Stimulated activated CD8-positive, alpha-beta memory T cell treated with anti-CD3 and anti-CD28 coated beads, Interleukin-4, amount 100 ng/mL, for 48 hours (primary cell): ENCODE results near the gene HEG1.

ENCODE experiments used
- DNase-seq: peaks from one replicate; pipeline ENCODE4 v3.0.0-alpha.2; 2020

The HEG1 gene

GRCh38 chr3:125068265-125068664, 12.5 kb upstream of the HEG1 start:
- no peak for DNase-seq

GRCh38 chr3:125067225-125067624, 11.4 kb upstream of the HEG1 start:
- DNase-seq, result no peak

- no peak for DNase-seq
Observed at GRCh38 chr3:125062904-125063618, 7.3 kb upstream of the HEG1 start.

GRCh38 chr3:125061646-125062045, 5.8 kb upstream of the HEG1 start:
- no peak for DNase-seq

DNA sequence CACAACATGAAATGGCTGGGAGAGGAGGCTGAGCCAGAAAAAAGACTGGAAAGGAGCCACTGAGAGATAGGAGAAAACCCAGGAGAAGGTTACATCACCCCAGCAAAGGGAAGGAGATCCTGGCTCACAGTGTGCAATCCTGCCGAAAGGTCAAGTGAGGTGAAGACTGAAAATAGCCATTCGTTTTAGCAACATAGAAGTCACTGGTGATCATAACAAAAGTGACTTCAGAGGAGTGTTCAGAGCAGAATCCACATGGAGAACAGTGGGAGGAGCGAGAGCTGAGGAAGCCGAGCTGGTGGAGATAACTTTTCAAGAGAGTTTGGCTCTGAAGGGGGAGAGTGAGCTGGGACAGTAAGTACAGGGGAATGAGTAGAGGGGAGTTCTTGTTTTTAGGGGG, 5.4 kb upstream of the HEG1 start:
- DNase-seq, result no peak

DNA sequence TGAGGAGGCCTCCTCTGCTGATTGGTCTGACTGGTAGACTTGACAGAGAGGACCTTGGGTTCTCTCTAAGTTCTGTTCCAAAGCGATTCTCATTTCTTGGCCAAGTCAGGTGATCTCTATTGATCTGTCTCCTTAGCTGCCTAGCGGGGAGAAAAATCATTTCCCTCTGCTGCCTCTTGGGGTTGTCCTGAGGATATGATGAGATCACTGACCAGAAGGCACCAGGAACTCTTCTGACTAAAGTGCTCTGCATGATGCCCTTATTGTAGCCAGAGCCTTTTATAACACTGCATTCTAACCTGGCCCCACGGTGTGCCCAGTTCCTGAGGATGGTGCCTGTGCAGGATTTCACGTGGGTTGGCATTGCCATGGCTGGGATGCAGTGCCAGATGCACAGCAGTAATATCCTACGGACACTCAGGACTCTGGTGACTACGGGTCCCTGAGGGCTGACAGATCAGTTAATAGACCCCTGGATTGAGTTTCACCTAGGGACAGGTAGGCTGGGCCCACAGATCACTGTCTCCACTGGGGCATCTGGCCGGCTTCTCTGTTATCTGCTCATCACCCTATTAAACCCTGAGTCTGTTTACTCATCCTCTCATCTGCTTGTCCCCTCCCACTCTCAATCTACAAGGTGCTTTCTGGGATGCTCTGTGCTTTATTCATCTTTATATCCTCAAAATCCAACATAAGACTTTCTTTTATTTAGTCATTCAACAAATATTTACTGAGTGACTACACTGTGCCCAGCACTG, 3.9 kb upstream of the HEG1 start:
- no peak for DNase-seq

DNA sequence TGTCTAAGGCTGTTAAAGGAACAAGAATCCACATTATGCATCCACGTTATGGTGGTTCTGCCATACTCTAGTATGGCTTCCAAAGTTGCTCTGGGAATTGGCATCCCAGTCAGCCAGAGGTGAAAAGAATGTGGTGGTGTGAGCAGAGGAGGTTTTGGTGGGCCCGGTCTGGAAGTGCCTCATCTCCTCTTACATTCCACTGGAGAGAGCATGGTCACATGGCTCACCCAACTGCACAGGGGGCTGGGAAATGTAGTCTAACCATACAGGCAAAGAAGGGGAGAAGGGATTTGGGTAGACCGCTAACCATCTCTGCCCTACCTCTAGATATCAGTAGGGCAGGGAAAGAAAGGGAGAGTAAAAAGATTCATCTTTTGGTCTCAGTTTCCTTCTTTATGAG, 3.2 kb upstream of the HEG1 start:
- DNase-seq, result no peak

DNA sequence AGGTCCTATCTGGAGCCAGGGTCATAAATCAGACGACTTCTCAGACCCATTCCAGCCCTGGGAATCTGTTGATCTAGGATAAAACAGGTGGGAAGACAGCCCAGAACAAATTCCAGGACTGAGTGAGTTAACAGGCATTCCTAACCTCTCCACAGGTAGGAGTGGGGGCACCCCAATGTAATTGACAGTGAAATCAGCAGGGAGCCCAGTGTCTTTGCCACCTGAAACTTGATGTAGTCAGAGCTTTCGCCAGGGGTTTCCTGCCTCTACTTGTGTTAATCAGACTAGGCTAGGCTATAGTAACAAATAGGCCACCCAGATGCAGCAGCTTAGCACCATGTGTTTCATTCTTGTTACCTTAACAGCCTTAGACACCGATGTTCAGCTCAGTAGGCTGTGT, 2.7 kb upstream of the HEG1 start:
- no peak for DNase-seq

DNA sequence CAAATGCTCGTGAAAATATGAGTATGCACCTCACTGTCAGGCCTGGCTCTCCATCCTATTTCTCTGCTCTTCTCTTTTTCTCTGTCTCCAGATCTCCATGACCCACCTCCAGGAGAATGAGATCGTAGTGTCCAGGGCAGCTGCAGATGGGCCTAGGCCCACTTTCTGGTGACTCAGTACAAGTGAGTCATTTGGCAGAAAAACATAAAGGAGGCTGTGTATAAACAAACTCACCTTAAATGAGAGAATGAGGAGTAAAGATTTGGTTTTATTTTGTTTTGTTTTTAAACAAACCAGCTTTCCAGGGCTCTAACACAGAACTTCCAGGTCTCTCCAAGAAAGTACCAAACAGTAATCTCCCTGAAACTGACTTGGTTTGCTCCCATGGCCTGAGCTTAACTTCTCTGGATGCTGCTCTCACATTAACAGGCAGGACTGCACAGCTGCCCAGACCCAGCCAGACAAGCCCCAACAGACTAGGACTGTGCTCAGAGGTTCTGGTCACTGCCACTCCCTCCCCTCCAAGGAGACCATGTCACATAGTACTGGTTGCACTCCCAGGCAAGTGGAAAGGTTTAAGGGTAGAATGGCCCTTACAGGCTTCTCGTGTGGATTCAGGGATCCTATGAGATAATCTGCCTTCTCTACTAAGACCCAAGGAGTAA, 1.5 kb upstream of the HEG1 start:
- DNase-seq, result no peak

GRCh38 chr3:125055331-125055912, 375 bp downstream of the HEG1 start:
- peak; percentile 43 for DNase-seq

DNA sequence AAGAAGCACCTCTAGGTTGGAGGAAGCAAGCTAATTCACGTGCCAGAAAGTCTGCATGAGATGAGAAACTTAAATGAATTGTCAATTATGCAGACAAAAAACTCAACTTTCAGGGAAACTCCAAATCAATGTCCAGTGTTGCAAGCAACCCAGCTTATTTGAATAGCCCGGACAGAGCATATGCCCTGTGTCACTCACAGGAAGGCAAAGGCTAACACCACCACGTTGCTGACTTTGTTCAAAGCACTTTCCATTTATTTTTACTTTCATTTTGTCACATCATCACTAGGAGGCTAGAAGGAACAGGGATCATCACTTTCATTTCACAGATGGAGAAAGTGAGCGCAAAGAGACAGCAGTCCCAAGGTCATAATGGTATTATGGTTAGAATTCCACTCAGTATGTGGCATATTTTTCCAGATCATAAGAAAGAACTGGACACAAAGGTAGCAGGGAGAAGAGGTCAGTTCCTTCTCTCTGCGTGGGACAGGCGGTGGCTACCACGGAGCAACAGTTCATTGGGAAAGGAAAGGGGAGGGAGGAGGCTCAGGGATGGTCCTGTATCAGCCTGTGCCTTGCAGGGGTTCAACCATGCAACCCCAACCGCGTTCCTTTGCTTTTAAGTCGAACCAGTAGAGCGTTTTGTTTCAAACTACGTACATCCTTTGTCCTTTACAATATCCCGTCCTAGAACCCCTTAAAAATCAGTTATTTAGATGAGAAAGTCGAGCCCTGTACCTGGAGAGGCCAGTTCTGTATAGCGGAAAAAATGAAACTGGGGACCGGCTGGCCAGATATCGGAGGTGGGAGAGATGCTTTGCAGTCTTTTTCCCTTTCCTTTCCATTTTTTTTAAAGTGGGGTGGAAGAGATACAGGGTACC, 1.1 kb downstream of the HEG1 start:
- DNase-seq, result no peak

DNA sequence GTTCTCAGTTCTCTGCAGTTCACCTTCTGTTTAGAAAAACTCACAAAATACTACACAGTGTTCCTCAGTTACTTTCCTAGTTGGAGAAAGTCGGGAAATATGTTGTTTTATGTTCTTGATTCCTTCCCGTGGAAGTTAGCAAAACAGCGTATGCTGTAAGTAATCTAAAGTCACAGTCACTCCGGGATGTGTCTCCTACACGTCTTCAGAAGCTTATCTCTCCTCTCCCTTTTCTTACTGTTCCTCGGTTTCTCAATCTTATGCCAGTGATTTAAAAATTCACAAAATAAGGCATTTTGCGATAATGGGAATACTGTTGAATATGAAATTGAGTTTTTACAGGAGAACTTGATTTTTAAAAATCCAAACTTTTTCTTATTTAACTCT, 1.7 kb downstream of the HEG1 start:
- no peak for DNase-seq

GRCh38 chr3:125053304-125053699, 2.5 kb downstream of the HEG1 start:
- DNase-seq, result no peak

GRCh38 chr3:125052624-125053303, 3.0 kb downstream of the HEG1 start:
- DNase-seq, result no peak

GRCh38 chr3:125051715-125052581, 3.8 kb downstream of the HEG1 start:
- peak; percentile 74 for DNase-seq

DNA sequence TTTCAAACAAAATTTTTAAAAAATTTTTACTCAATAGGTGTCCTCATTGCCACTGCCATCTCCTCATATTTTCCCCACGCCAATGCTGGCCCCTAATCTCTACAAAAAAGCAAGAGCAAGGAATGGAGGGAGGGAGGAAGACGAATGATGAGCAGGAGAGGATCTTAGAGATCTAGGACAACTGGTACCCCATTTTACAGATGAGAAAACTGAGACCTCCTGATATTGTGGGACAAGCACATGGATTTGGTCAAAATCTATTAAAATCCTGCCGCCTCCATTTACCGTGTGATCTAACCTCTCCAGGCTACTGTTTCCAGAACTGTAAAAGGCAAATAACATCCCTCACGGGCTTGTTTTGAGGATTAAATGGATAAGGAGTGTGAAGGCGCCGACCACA, 4.6 kb downstream of the HEG1 start:
- no peak for DNase-seq

DNA sequence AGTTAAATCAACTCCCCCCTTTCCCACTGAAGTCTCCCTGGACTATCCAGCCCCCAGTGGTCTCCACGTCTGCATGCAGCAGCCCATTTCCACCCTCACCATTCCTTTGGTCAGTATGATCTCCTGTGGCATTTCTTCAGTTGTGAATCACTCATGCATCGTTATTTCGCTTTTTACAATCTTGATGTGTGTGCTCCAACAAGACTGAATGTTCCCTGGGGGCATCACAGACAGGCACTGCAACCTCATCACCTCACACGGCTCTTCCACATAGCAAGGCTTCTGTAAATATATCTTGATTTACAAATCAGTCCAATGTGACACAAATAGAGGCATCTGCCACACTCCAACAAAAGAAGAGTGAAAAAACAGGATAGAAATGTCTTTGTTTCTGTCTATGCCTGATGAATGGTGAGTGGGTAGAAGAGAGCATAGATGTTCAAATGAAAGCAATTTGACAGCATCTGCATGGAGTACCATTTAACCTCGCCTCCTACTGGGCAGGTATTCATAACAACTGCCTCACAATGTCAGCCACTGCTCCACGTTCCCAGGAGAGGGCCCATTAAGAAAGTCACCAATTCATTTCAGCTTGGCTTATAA, 5.2 kb downstream of the HEG1 start:
- no peak for DNase-seq

DNA sequence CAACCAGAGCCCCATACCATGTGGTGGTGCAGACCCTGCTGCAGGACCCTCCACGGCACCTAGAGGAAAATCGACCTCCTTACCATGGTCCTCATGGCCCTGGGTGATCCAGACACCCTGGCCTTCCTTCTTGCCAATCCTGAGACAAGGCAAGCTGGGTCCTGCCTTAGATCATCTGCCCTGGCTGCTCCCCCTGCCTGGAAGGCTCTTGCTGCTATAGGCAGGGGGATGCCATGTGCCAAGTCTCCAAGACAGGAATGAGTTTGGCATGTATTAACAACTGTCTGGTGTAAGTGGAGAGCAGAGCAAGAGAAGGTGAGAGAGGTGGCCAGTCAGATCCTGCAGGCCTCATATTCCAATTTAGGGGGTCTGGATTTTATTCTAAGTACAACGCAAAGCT, 7.5 kb downstream of the HEG1 start:
- no peak for DNase-seq

DNA sequence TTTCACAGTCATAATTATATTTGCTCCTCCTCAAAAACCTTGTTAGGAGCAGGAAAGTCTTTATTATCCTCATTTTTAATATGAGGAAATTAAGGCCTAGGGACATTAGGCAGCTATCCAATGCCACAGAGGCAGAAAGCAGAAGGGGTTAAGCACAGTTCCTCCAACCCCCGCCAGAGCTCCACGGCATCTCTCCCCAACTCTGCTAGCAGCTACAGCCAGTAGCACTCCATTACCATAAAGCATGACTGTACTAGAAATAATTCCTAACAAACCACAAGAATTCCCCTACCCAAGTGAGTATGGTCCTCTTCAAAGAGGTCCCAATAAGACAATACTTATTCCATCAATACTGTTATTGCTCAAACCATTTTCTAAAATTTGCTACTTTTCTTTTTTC, 9.8 kb downstream of the HEG1 start:
- DNase-seq, result no peak

DNA sequence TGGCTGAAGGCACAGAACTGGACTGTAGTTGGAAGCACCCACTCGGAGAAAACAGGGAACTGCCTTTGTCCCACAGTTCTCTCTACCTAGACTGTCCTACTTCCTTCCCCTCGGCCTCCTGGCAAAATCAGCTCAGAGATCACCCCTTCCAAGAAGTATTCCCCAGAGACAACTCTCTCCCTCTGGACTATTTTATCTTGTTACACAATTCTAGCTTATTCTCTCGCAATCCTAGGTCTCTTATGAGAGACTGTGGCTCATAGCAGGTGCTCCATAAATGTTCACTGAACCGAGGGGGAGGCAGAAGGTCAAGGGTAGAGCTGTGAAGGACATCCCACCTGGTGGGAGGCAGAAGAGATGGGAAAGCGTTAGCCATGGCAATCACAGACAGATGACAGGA, 10.6 kb downstream of the HEG1 start:
- DNase-seq, result no peak
